GM12878 (cell line): ENCODE data around the gene VPS54. TPM values are rescaled to one million over a fixed set of nuclear protein-coding genes. Genes with fewer than 3 reads are reported as not detected.

Experiments used
- ATAC-seq: fragments of 200-7000 bp; cut with Tn5 transposase; 3 replicates; pipeline ENCODE4 v1.9.1; 2020; ENCODE audit warnings: mild to moderate bottlenecking, moderate library complexity
- BruUV-seq: library from RNA; stranded (reverse); fragments of 400-500 nt; replicated peaks from 2 replicates; lab custom pipeline; 2021; lab: Mats Ljungman, UMichigan
- CTCF ChIA-PET: fragments of 300-600 bp; sonication (Branson Sonifier 250); formaldehyde crosslinking; extraction: SDS; loops from one replicate; lab custom pipeline; 2021; ENCODE audit warnings: inconsistent platforms; lab: Yijun Ruan, JAX
- POLR2A ChIA-PET: fragments of 350-600 bp; formaldehyde crosslinking; extraction: SDS; loops from one replicate; lab custom pipeline; 2021; ENCODE audit warnings: inconsistent platforms; lab: Charles Lee
- RAD21 ChIA-PET: fragments of 300-600 bp; sonication (Branson Sonifier 250); formaldehyde crosslinking; loops from one replicate; lab custom pipeline; 2023; ENCODE audit warnings: antibody characterized with exemption; ENCODE audit not compliant: unreplicated experiment; lab: Charles Lee
- SMC1A ChIA-PET: fragments of 300-600 bp; sonication (Branson Sonifier 250); formaldehyde crosslinking; loops from one replicate; lab custom pipeline; 2023; ENCODE audit not compliant: unreplicated experiment, uncharacterized antibody; lab: Charles Lee
- DNase-seq: peaks from one replicate; pipeline ENCODE4 v3.0.0-alpha.2; 2011; ENCODE audit warnings: low read depth, low spot score
- FAIRE-seq: peaks from 3 replicates; lab custom pipeline; 2011; peaks lifted over from hg19 to GRCh38; lab: Jason Lieb, UNC
- H2AFZ ChIP-seq: 2 replicates; pipeline ENCODE4 v1.6.0; 2011; ENCODE audit warnings: low read depth, low read length, control low read depth; ENCODE audit not compliant: control insufficient read depth
- H3K27ac ChIP-seq: 2 replicates; pipeline ENCODE4 v1.5.1; 2011; ENCODE audit warnings: control low read depth; ENCODE audit not compliant: control insufficient read depth, insufficient read depth
- H3K27me3 ChIP-seq, 2 experiments: replicated peaks in 1 of 2; 2 replicates each; pipeline versions ENCODE4 v1.6.0 to v1.6.1; 2011; ENCODE audit warnings: low read length in 1 of 2; ENCODE audit not compliant: control insufficient read depth in 2 of 2, insufficient read depth in 2 of 2
- H3K36me3 ChIP-seq, 2 experiments: 2 replicates each; pipeline ENCODE4 v1.5.1; 2011; ENCODE audit warnings: low read length in 1 of 2; ENCODE audit not compliant: control insufficient read depth in 2 of 2, insufficient read depth in 2 of 2
- H3K4me1 ChIP-seq: 2 replicates; pipeline ENCODE4 v1.6.1; 2011; ENCODE audit warnings: mild to moderate bottlenecking, low read length, moderate library complexity, mixed read lengths; ENCODE audit not compliant: control insufficient read depth, insufficient read depth
- H3K4me2 ChIP-seq: 2 replicates; pipeline ENCODE4 v1.6.0; 2011; ENCODE audit warnings: control low read depth; ENCODE audit not compliant: control insufficient read depth, insufficient read depth
- H3K4me3 ChIP-seq: fragments of 200-600 bp; sonication (generic); 2 replicates; pipeline ENCODE4 v1.5.1; 2016
- H3K79me2 ChIP-seq: 2 replicates; pipeline ENCODE4 v1.6.0; 2011; ENCODE audit warnings: low read length; ENCODE audit not compliant: control insufficient read depth, insufficient read depth
- H3K9ac ChIP-seq: 2 replicates; pipeline ENCODE4 v1.8.0; 2011; ENCODE audit warnings: low read length, control low read depth, mixed read lengths; ENCODE audit not compliant: control insufficient read depth, insufficient read depth
- H3K9me3 ChIP-seq: replicated peaks from 3 replicates; pipeline ENCODE4 v1.5.1; 2011; ENCODE audit warnings: mild to moderate bottlenecking, low read length; ENCODE audit not compliant: control insufficient read depth, insufficient read depth
- H4K20me1 ChIP-seq: 2 replicates; pipeline ENCODE4 v1.6.0; 2011; ENCODE audit not compliant: control insufficient read depth, insufficient read depth
- BHLHE40 ChIP-seq, 2 experiments: fragments of 450-650 bp in 1 of 2; IDR thresholded peaks; 2 replicates each; pipeline ENCODE4 v1.6.1; 2011 to 2017; ENCODE audit warnings: low read depth in 2 of 2, borderline replicate concordance in 1 of 2, improper control_type of control experiment in 1 of 2, low read length in 1 of 2, mild to moderate bottlenecking in 1 of 2
- CBFB ChIP-seq: IDR thresholded peaks from 2 replicates; pipeline ENCODE4 v1.6.1; 2016; ENCODE audit warnings: antibody characterized with exemption, low read depth
- KDM1A ChIP-seq: fragments of 200-600 bp; sonication (generic); IDR thresholded peaks from 2 replicates; pipeline ENCODE4 v1.6.1; 2016; ENCODE audit warnings: borderline replicate concordance
- MTA2 ChIP-seq: fragments of 450-650 bp; IDR thresholded peaks from 2 replicates; pipeline ENCODE4 v1.6.1; 2016; ENCODE audit warnings: low read depth, mild to moderate bottlenecking, moderate library complexity
- RFX5 ChIP-seq: IDR thresholded peaks from 2 replicates; pipeline ENCODE4 v1.6.1; 2011; ENCODE audit warnings: low read depth, low read length, improper control_type of control experiment
- ZBED1 ChIP-seq: IDR thresholded peaks from 2 replicates; pipeline ENCODE4 v1.6.1; 2016; ENCODE audit warnings: borderline replicate concordance
- ZNF384 ChIP-seq: IDR thresholded peaks from 2 replicates; pipeline ENCODE4 v1.6.1; 2012; ENCODE audit warnings: low read depth, mild to moderate bottlenecking, low read length, improper control_type of control experiment, borderline replicate concordance
- ZZZ3 ChIP-seq: IDR thresholded peaks from 2 replicates; pipeline ENCODE4 v1.6.1; 2011; ENCODE audit warnings: low read depth; ENCODE audit not compliant: control insufficient read depth, insufficient read length
- WGBS: methylation state at CpG from one replicate; pipeline ENCODE4 v1.1.6; 2016; ENCODE audit warnings: low lambda C conversion rate; ENCODE audit not compliant: insufficient replicate concordance, insufficient coverage; ENCODE audit errors: missing lambda C conversion rate; 5-methylcytosine and 5-hydroxymethylcytosine counted together
- in situ Hi-C: fragments of 300-500 bp; cut with MboI; formaldehyde crosslinking; loops from 9 replicates; pipeline ENCODE4 v1.14.3; 2018; ENCODE audit warnings: mixed read lengths
- intact Hi-C: fragments of 100-400 bp; cut with micrococcal nuclease; formaldehyde crosslinking; loops from one replicate; pipeline ENCODE4 v1.14.2; 2022; ENCODE audit not compliant: unreplicated experiment
- polyA plus RNA-seq, 11 experiments: library from polyadenylated mRNA; depleted of rRNA in 4 of 11; unstranded in 6 of 11; stranded (reverse) in 5 of 11; fragments of >200 nt; fragmentation: Nextera tagmentation in 4 of 11; fragmentation: Illumina TruSeq in 1 of 11; extraction: Ambion mirVana in 4 of 11; extraction: Trizol in 1 of 11; gene quantifications; 1 replicate in 1 of 11; 2 replicates in 10 of 11; pipeline versions ENCODE4 v1.2.1 to v1.2.3, GENCODE V29; 2011 to 2016; ENCODE audit warnings: inconsistent platforms in 2 of 11, missing spikeins in 2 of 11, low read depth in 1 of 11
- total RNA-seq, 4 experiments: library from RNA; depleted of rRNA in 3 of 4; stranded (reverse); fragments of >200 nt in 3 of 4; fragmentation: Illumina TruSeq in 1 of 4; extraction: Trizol in 1 of 4; gene quantifications; 2 replicates each; pipeline versions ENCODE4 v1.2.1 to v1.2.3, GENCODE V29; 2013 to 2021

VPS54 gene
- total and polyA plus RNA-seq, 10 of the 15 experiments (the other 5 are each of a cell fraction or from before 2014, with no cell fraction given) = 1.6 to 16.2 (median 9.3) TPM

- Histone ChIP-seq H3K4me3 (no peak overlapping the region), H3K27me3 (no peaks in the 10 kb centered on the region), H3K9ac (no peak overlapping the region), H2AFZ (no peak overlapping the region), H3K27ac (no peak overlapping the region), H3K36me3 (peaks cover 0 to 3% of the 10 kb centered on the region in 2 experiments; a peak in 1 of 4 replicates), H4K20me1 (no peaks in the 10 kb centered on the region), H3K79me2 (no peaks in the 10 kb centered on the region; the same call in none of the 2 replicates), H3K4me1 (no peaks in the 10 kb centered on the region), H3K9me3 (no peaks in the 10 kb centered on the region), H3K4me2 (no peak overlapping the region)
- ChIA-PET CTCF (interaction anchor here (1.1 to 14.9 kb wide), 7 partner anchors 8 to 321 kb away, joined by 3 to 170 read pairs (median 7); no protein-coding TSS in a partner anchor), SMC1A (interaction anchor here (0.7 to 10.2 kb wide), 6 partner anchors 11 to 184 kb away, joined by 3 to 90 read pairs (median 3); partner anchors contain the start of gene UGP2), RAD21 (interaction anchor here (1.2 to 1.8 kb wide), 4 partner anchors 7 to 167 kb away, joined by 3 to 7 read pairs (median 6); partner anchors contain the start of gene UGP2), POLR2A (interaction anchor here (0.7 kb wide), 1 partner anchor 370 kb away, joined by 4 read pairs; no protein-coding TSS in a partner anchor)
- TF ChIP-seq ZNF384 = 0 out of 2 replicates have a peak, but pooled peaks have one; percentile 7
- no peak for TF ChIP-seq MTA2
- WGBS = over 99% methylated on average over 6 of the region's 6 CpGs
- ATAC-seq (no peak), FAIRE-seq (no peak), DNase-seq (no peak)
- intact Hi-C loops (no loop called here), in situ Hi-C loops (no loop called here)
- BruUV-seq = no TSS peak
Observed at GRCh38 chr2:63865159-63865799, 153.9 kb downstream of the VPS54 start.

GRCh38 chr2:63863707-63864106, 155.5 kb downstream of the VPS54 start:
- ChIA-PET CTCF (interaction anchor here (0.5 to 14.9 kb wide), 6 partner anchors 9 to 320 kb away, joined by 3 to 170 read pairs (median 3); no protein-coding TSS in a partner anchor), RAD21 (interaction anchor here (0.7 to 4.9 kb wide), 4 partner anchors 11 to 172 kb away, joined by 3 to 38 read pairs (median 4); no protein-coding TSS in a partner anchor), SMC1A (interaction anchor here (0.6 to 10.2 kb wide), 8 partner anchors 9 to 170 kb away, joined by 3 to 90 read pairs (median 4); partner anchors contain the start of gene UGP2), POLR2A (interaction anchor here (1.3 kb wide), 1 partner anchor 13 kb away, joined by 3 read pairs; no protein-coding TSS in a partner anchor)
- no peak overlapping the region for H3K9ac ChIP-seq
- H3K36me3 ChIP-seq = peaks cover 0 to 7% of the 10 kb centered on the region in 2 experiments; a peak in 1 of 4 replicates
- H3K4me2 ChIP-seq = no peak overlapping the region
- no peaks in the 10 kb centered on the region for H3K27me3 ChIP-seq
- intact Hi-C loops (loop anchor here (5.0 kb wide), 1 partner anchor 271 kb away; no protein-coding TSS in a partner anchor), in situ Hi-C loops (no loop called here)
- H3K4me1 ChIP-seq = no peaks in the 10 kb centered on the region
- WGBS = 100% methylated on average over 1 of the region's 1 CpG
- H3K4me3 ChIP-seq = no peak overlapping the region
- no TSS peak for BruUV-seq
- DNase-seq = no peak
- TF ChIP-seq KDM1A = no peak
- no peak for TF ChIP-seq ZBED1
- no peak for TF ChIP-seq RFX5
- TF ChIP-seq BHLHE40 (IDR thresholded peaks at IDR 0.05; ENCODE audit: borderline replicate concordance in 1 of 2, low read depth in 2 of 2, low read length in 1 of 2) = no peak
- TF ChIP-seq ZZZ3 = no peak
- TF ChIP-seq CBFB = no peak
- FAIRE-seq = no peak
- ATAC-seq = no peak
- no peak overlapping the region for H3K27ac ChIP-seq
- H2AFZ ChIP-seq = no peak overlapping the region
- H4K20me1 ChIP-seq = no peaks in the 10 kb centered on the region
- H3K9me3 ChIP-seq = no peaks in the 10 kb centered on the region
- H3K79me2 ChIP-seq = no peaks in the 10 kb centered on the region; the same call in none of the 2 replicates
